SK-N-SH (cell line): ENCODE results near the gene LURAP1L. TPM values are rescaled to one million over a fixed set of nuclear protein-coding genes. Genes with fewer than 3 reads are reported as not detected.

Experiments
- CTCF ChIA-PET: fragments of 300-600, 350-600 bp; formaldehyde crosslinking; extraction: SDS; loops from one replicate; lab custom pipeline; 2021; lab: Yijun Ruan, JAX
- POLR2A ChIA-PET: fragments of 350-600 bp; sonication (Branson Sonifier 250); formaldehyde crosslinking; extraction: SDS; loops from one replicate; lab custom pipeline; 2020; ENCODE audit warnings: antibody characterized with exemption, inconsistent platforms; lab: Yijun Ruan, JAX
- DNase-seq: peaks from one replicate; pipeline ENCODE4 v3.0.0; 2012
- H2AFZ ChIP-seq: fragments of 200-600 bp; sonication (generic); 2 replicates; pipeline ENCODE4 v1.8.1; 2016; ENCODE audit warnings: antibody characterized with exemption, mild to moderate bottlenecking, low read depth
- H3F3A ChIP-seq: fragments of 200-600 bp; sonication (generic); replicated peaks from 2 replicates; pipeline ENCODE3; 2016; ENCODE audit warnings: antibody characterized with exemption, mild to moderate bottlenecking; ENCODE audit not compliant: insufficient read depth
- H3K27ac ChIP-seq, 2 experiments: fragments of 200-500 bp in 1 of 2; fragments of 200-600 bp in 1 of 2; sonication (Bioruptor generic) in 1 of 2; sonication (generic), shearing (Covaris generic) in 1 of 2; 2 replicates each; pipeline versions ENCODE4 v1.5.1 to v1.6.1; 2014 to 2016; ENCODE audit warnings: low read depth in 2 of 2, inconsistent platforms in 1 of 2, low read length in 1 of 2, mild to moderate bottlenecking in 1 of 2, mixed read lengths in 1 of 2
- H3K27me3 ChIP-seq: fragments of 200-600 bp; sonication (generic), shearing (Covaris generic); 2 replicates; pipeline ENCODE4 v1.6.1; 2016; ENCODE audit warnings: mixed run types; ENCODE audit not compliant: insufficient read depth
- H3K36me3 ChIP-seq, 2 experiments: fragments of 200-500 bp in 1 of 2; fragments of 200-600 bp in 1 of 2; sonication (Bioruptor generic) in 1 of 2; sonication (generic) in 1 of 2; replicated peaks in 1 of 2; 2 replicates each; pipeline versions ENCODE3 to v1.5.1; 2014 to 2016; ENCODE audit warnings: low read length in 1 of 2, mild to moderate bottlenecking in 1 of 2; ENCODE audit not compliant: insufficient read depth in 2 of 2, control insufficient read depth in 1 of 2
- H3K4me1 ChIP-seq, 2 experiments: fragments of 200-500 bp in 1 of 2; fragments of 200-600 bp in 1 of 2; sonication (Bioruptor generic) in 1 of 2; sonication (generic), shearing (Covaris generic) in 1 of 2; 2 replicates each; pipeline versions ENCODE4 v1.5.1 to v1.6.1; 2014 to 2016; ENCODE audit warnings: low read depth in 1 of 2, low read length in 1 of 2, mixed run types in 1 of 2; ENCODE audit not compliant: insufficient read depth in 2 of 2, control insufficient read depth in 1 of 2
- H3K4me2 ChIP-seq: fragments of 200-600 bp; sonication (generic), shearing (Covaris generic); 2 replicates; pipeline ENCODE4 v1.6.1; 2017; ENCODE audit warnings: mixed run types
- H3K4me3 ChIP-seq, 2 experiments: fragments of 200-500 bp in 1 of 2; fragments of 200-600 bp in 1 of 2; sonication (Bioruptor generic) in 1 of 2; sonication (generic), shearing (Covaris generic) in 1 of 2; 2 replicates each; pipeline versions ENCODE4 v1.5.1 to v1.8.1; 2014 to 2016; ENCODE audit warnings: low read depth in 2 of 2, inconsistent platforms in 1 of 2, low read length in 1 of 2, mild to moderate bottlenecking in 1 of 2, mixed read lengths in 1 of 2, moderate library complexity in 1 of 2
- H3K79me2 ChIP-seq: fragments of 200-600 bp; sonication (generic); 2 replicates; pipeline ENCODE4 v1.8.1; 2017; ENCODE audit warnings: mild to moderate bottlenecking; ENCODE audit not compliant: insufficient read depth
- H3K9ac ChIP-seq: fragments of 200-600 bp; sonication (generic); 2 replicates; pipeline ENCODE4 v1.6.1; 2017; ENCODE audit warnings: mixed run types
- H3K9me2 ChIP-seq: fragments of 200-600 bp; sonication (generic); 2 replicates; pipeline ENCODE4 v1.6.1; 2017; ENCODE audit warnings: mixed run types
- H3K9me3 ChIP-seq: fragments of 200-600 bp; sonication (generic); 2 replicates; pipeline ENCODE4 v1.6.1; 2017; ENCODE audit warnings: mixed run types, mild to moderate bottlenecking, moderate library complexity
- H4K20me1 ChIP-seq: fragments of 200-600 bp; sonication (generic); 2 replicates; pipeline ENCODE4 v1.6.1; 2017; ENCODE audit warnings: mild to moderate bottlenecking, mixed run types; ENCODE audit not compliant: insufficient read depth
- CHD2 ChIP-seq: fragments of 150-350 bp; IDR thresholded peaks from 2 replicates; pipeline ENCODE4 v1.6.1; 2018; ENCODE audit warnings: low read length; ENCODE audit not compliant: partially characterized antibody
- CTCF ChIP-seq: fragments of 200-600 bp; sonication (generic); IDR thresholded peaks from 2 replicates; pipeline ENCODE4 v1.6.1; 2017; ENCODE audit warnings: antibody characterized with exemption, mild to moderate bottlenecking, moderate library complexity
- ELF1 ChIP-seq: IDR thresholded peaks from 2 replicates; pipeline ENCODE4 v1.4.0; 2012
- FOSL2 ChIP-seq: IDR thresholded peaks from 2 replicates; pipeline ENCODE4 v1.4.0; 2012; ENCODE audit warnings: low read depth, mild to moderate bottlenecking, moderate library complexity, borderline replicate concordance
- FOXM1 ChIP-seq: IDR thresholded peaks from 2 replicates; pipeline ENCODE4 v1.4.0; 2012; ENCODE audit warnings: low read depth, mild to moderate bottlenecking
- GATA2 ChIP-seq: sonication (generic); formaldehyde crosslinking; IDR thresholded peaks from 2 replicates; pipeline ENCODE4 v1.5.0; 2020; ENCODE audit warnings: mild to moderate bottlenecking, missing genetic modification reagents
- MAX ChIP-seq: IDR thresholded peaks from 2 replicates; pipeline ENCODE4 v1.4.0; 2012; ENCODE audit warnings: low read depth
- MEF2A ChIP-seq: IDR thresholded peaks from 2 replicates; pipeline ENCODE4 v1.4.0; 2012; ENCODE audit warnings: low read depth, borderline replicate concordance
- MXI1 ChIP-seq: IDR thresholded peaks from 2 replicates; pipeline ENCODE4 v1.6.1; 2012; ENCODE audit warnings: mild to moderate bottlenecking, low read depth, low read length, improper control_type of control experiment
- PBX3 ChIP-seq: IDR thresholded peaks from 2 replicates; pipeline ENCODE4; 2012
- POLR2AphosphoS5 ChIP-seq: IDR thresholded peaks from 2 replicates; pipeline ENCODE4 v1.6.1; 2012; ENCODE audit warnings: low read depth, low read length
- RAD21 ChIP-seq: IDR thresholded peaks from 2 replicates; pipeline ENCODE4 v1.6.1; 2012; ENCODE audit warnings: mild to moderate bottlenecking, low read length
- RCOR1 ChIP-seq: fragments of 150-350 bp; IDR thresholded peaks from 2 replicates; pipeline ENCODE4 v1.6.1; 2017; ENCODE audit warnings: antibody characterized with exemption, low read length
- RFX5 ChIP-seq: IDR thresholded peaks from 2 replicates; pipeline ENCODE4 v1.6.1; 2012; ENCODE audit warnings: mild to moderate bottlenecking, improper control_type of control experiment, low read length
- RXRA ChIP-seq: IDR thresholded peaks from 2 replicates; pipeline ENCODE4 v1.4.0; 2012; ENCODE audit warnings: low read depth, mild to moderate bottlenecking, borderline replicate concordance
- SIN3A ChIP-seq: IDR thresholded peaks from 2 replicates; pipeline ENCODE4 v1.6.1; 2012; ENCODE audit warnings: low read depth, mild to moderate bottlenecking, low read length, moderate library complexity, borderline replicate concordance
- SMC3 ChIP-seq: IDR thresholded peaks from 2 replicates; pipeline ENCODE4 v1.6.1; 2012; ENCODE audit warnings: low read depth, low read length, improper control_type of control experiment
- TEAD4 ChIP-seq: IDR thresholded peaks from 2 replicates; pipeline ENCODE4 v1.4.0; 2012; ENCODE audit warnings: mild to moderate bottlenecking, borderline replicate concordance; ENCODE audit not compliant: insufficient read depth
- USF2 ChIP-seq: fragments of 150-350 bp; IDR thresholded peaks from 2 replicates; pipeline ENCODE4 v1.6.1; 2017; ENCODE audit warnings: antibody characterized with exemption, low read length, low read depth, borderline replicate concordance
- WGBS: methylation state at CpG from one replicate; pipeline ENCODE4 v1.1.6; 2017; ENCODE audit warnings: low lambda C conversion rate; 5-methylcytosine and 5-hydroxymethylcytosine counted together
- polyA plus RNA-seq, 3 experiments: library from polyadenylated mRNA; depleted of rRNA; stranded (reverse); fragments of >200 nt; gene quantifications; 2 replicates each; pipeline ENCODE4 v1.2.3, GENCODE V29; 2012

LURAP1L gene
- polyA plus RNA-seq, 1 of the 3 experiments (the other 2 are of a cell fraction), result 3.4 TPM

GRCh38 chr9:12818431-12819000, 43.7 kb downstream of the LURAP1L start:
- H3K79me2 ChIP-seq, result no peaks in the 10 kb centered on the region

GRCh38 chr9:12819436-12820185, 44.8 kb downstream of the LURAP1L start:
- Histone ChIP-seq H3K4me2 (no peak overlapping the region), H3K36me3 (no peaks in the 10 kb centered on the region), H4K20me1 (no peaks in the 10 kb centered on the region), H3K9me3 (no peaks in the 10 kb centered on the region), H3K9ac (no peak overlapping the region), H3K27me3 (no peaks in the 10 kb centered on the region), H3K79me2 (no peaks in the 10 kb centered on the region), H2AFZ (no peak overlapping the region), H3K27ac (peak overlapping the region in 1 of 2 experiments; percentile 51; a peak in 2 of 4 replicates), H3F3A (peaks cover 19% of the 10 kb centered on the region), H3K4me3 (no peak overlapping the region; a peak in 1 of 4 replicates), H3K9me2 (no peaks in the 10 kb centered on the region), H3K4me1 (peaks cover 4 to 17% of the 10 kb centered on the region in 2 experiments; a peak in 2 of 4 replicates)
- DNase-seq, result no peak
- CTCF ChIA-PET, result interaction anchor here (0.9 to 3.2 kb wide), 8 partner anchors 9 to 100 kb away, joined by 3 to 21 read pairs (median 4); partner anchors contain the start of gene LURAP1L
- 82% methylated on average over 9 of the region's 9 CpGs for WGBS
- POLR2A ChIA-PET, result no interaction called here
- TF ChIP-seq POLR2AphosphoS5 (no peak), SMC3 (peak; percentile 49), MAX (no peak), CHD2 (no peak), SIN3A (no peak), FOXM1 (no peak), RFX5 (no peak), RAD21 (peak; percentile 56), ELF1 (no peak), MXI1 (no peak), GATA2 (CRISPR knock-in tag) (no peak), CTCF (peak; percentile 65), RXRA (no peak)

More at GRCh38 chr9:12818431-12819000, 43.7 kb downstream of the LURAP1L start:
- H3K4me2 ChIP-seq, result no peak overlapping the region
- 56% methylated on average over 3 of the region's 3 CpGs for WGBS
- DNase-seq, result no peak
- no peak overlapping the region for H3K4me3 ChIP-seq
- H3K36me3 ChIP-seq, result no peaks in the 10 kb centered on the region
- no peaks in the 10 kb centered on the region for H3K27me3 ChIP-seq
- POLR2A ChIA-PET, result no interaction called here
- no peak overlapping the region for H3K9ac ChIP-seq
- peaks cover 11 to 20% of the 10 kb centered on the region in 2 experiments; a peak in 3 of 4 replicates for H3K4me1 ChIP-seq
- H3K9me3 ChIP-seq, result no peaks in the 10 kb centered on the region
- TF ChIP-seq PBX3, result no peak
- no peak for TF ChIP-seq FOSL2
- no peak for TF ChIP-seq CHD2
- TF ChIP-seq TEAD4, result no peak
- no peak for TF ChIP-seq RFX5
- TF ChIP-seq RXRA, result no peak
- TF ChIP-seq MAX, result no peak
- TF ChIP-seq GATA2 (CRISPR knock-in tag), result no peak
- TF ChIP-seq USF2, result no peak
- no peak for TF ChIP-seq RCOR1
- TF ChIP-seq MEF2A, result no peak
- CTCF ChIA-PET, result interaction anchor here (1.2 to 3.2 kb wide), 5 partner anchors 10 to 99 kb away, joined by 3 to 21 read pairs (median 5); partner anchors contain the start of gene LURAP1L
- H3F3A ChIP-seq, result peaks cover 23% of the 10 kb centered on the region
- no peaks in the 10 kb centered on the region for H4K20me1 ChIP-seq
- H3K9me2 ChIP-seq, result no peaks in the 10 kb centered on the region
- H3K27ac ChIP-seq, result peak overlapping the region in 1 of 2 experiments; percentile 51; a peak in 2 of 4 replicates
- H2AFZ ChIP-seq, result 0 out of 2 replicates have a peak overlapping the region, but pooled peaks have one; percentile 40
